GM23338 (cell line): Measurements from ENCODE around the gene LGALS1.

ENCODE experiments used
- CREB1 ChIP-seq: fragments of 250-450 bp; sonication (Bioruptor Pico); IDR thresholded peaks from 2 replicates; pipeline ENCODE4 v1.5.0; 2020; ENCODE audit warnings: low read depth, mild to moderate bottlenecking, moderate library complexity
- EZH2 ChIP-seq: fragments of 200-600 bp; sonication (generic); IDR thresholded peaks from one replicate; pipeline ENCODE4 v1.8.0; 2017; ENCODE audit warnings: antibody characterized with exemption, mild to moderate bottlenecking, low read depth; ENCODE audit not compliant: unreplicated experiment
- EZH2phosphoT487 ChIP-seq: fragments of 200-600 bp; sonication (generic); IDR thresholded peaks from one replicate; pipeline ENCODE4 v1.8.1; 2018; ENCODE audit warnings: antibody characterized with exemption; ENCODE audit not compliant: unreplicated experiment
- JUNB ChIP-seq: IDR thresholded peaks from one replicate; pipeline ENCODE4 v1.6.1; 2016; ENCODE audit warnings: antibody characterized with exemption; ENCODE audit not compliant: unreplicated experiment
- NANOG ChIP-seq: IDR thresholded peaks from 2 replicates; pipeline ENCODE4 v1.6.1; 2016; ENCODE audit warnings: antibody characterized with exemption, borderline replicate concordance
- POLR2AphosphoS5 ChIP-seq: IDR thresholded peaks from 2 replicates; pipeline ENCODE4 v1.6.1; 2016; ENCODE audit warnings: antibody characterized with exemption, low read depth
- TF ChIP-seq, protein P1 (sequence below), 2 experiments: fragments of 200-600 bp in 1 of 2; sonication (generic) in 1 of 2; conservative IDR thresholded peaks; 2 replicates each; pipeline versions ENCODE4 v1.5.1 to v1.6.1; 2016 to 2017; ENCODE audit warnings: antibody characterized with exemption in 2 of 2, low read depth in 2 of 2, mild to moderate bottlenecking in 2 of 2, moderate library complexity in 1 of 2
- TF ChIP-seq, protein P2 (sequence below): IDR thresholded peaks from one replicate; pipeline ENCODE4 v1.6.1; 2018; ENCODE audit warnings: antibody characterized with exemption; ENCODE audit not compliant: unreplicated experiment
- TF ChIP-seq, protein P3 (sequence below): IDR thresholded peaks from 2 replicates; pipeline ENCODE4 v1.6.1; 2016; ENCODE audit warnings: antibody characterized with exemption

DNA sequence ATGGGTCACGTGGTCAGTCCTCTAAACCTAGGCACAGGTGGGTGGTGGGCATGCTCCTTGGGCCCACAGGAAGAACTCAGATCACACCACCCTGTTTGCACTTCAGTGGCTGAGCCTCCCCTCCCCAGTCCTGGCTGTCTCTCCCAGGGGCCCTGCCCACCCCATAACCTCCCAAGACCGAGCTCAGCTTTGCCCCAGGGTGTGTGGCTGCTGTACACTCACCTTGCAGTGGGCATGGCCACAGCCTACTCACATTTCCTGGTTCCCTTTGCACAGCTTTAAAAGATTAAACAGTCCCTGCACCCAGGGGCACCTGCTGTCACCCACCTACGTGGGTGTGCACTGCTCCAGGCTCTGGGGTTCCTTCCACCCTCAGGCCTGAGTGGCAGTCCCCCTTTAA, 35.2 kb downstream of the LGALS1 start:
- TF ChIP-seq, protein P1, sequence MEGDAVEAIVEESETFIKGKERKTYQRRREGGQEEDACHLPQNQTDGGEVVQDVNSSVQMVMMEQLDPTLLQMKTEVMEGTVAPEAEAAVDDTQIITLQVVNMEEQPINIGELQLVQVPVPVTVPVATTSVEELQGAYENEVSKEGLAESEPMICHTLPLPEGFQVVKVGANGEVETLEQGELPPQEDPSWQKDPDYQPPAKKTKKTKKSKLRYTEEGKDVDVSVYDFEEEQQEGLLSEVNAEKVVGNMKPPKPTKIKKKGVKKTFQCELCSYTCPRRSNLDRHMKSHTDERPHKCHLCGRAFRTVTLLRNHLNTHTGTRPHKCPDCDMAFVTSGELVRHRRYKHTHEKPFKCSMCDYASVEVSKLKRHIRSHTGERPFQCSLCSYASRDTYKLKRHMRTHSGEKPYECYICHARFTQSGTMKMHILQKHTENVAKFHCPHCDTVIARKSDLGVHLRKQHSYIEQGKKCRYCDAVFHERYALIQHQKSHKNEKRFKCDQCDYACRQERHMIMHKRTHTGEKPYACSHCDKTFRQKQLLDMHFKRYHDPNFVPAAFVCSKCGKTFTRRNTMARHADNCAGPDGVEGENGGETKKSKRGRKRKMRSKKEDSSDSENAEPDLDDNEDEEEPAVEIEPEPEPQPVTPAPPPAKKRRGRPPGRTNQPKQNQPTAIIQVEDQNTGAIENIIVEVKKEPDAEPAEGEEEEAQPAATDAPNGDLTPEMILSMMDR (conservative IDR thresholded peaks at IDR 0.05; ENCODE audit: low read depth in 2 of 2), result no peak
- TF ChIP-seq, protein P2, sequence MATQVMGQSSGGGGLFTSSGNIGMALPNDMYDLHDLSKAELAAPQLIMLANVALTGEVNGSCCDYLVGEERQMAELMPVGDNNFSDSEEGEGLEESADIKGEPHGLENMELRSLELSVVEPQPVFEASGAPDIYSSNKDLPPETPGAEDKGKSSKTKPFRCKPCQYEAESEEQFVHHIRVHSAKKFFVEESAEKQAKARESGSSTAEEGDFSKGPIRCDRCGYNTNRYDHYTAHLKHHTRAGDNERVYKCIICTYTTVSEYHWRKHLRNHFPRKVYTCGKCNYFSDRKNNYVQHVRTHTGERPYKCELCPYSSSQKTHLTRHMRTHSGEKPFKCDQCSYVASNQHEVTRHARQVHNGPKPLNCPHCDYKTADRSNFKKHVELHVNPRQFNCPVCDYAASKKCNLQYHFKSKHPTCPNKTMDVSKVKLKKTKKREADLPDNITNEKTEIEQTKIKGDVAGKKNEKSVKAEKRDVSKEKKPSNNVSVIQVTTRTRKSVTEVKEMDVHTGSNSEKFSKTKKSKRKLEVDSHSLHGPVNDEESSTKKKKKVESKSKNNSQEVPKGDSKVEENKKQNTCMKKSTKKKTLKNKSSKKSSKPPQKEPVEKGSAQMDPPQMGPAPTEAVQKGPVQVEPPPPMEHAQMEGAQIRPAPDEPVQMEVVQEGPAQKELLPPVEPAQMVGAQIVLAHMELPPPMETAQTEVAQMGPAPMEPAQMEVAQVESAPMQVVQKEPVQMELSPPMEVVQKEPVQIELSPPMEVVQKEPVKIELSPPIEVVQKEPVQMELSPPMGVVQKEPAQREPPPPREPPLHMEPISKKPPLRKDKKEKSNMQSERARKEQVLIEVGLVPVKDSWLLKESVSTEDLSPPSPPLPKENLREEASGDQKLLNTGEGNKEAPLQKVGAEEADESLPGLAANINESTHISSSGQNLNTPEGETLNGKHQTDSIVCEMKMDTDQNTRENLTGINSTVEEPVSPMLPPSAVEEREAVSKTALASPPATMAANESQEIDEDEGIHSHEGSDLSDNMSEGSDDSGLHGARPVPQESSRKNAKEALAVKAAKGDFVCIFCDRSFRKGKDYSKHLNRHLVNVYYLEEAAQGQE, result no peak
- TF ChIP-seq POLR2AphosphoS5 (no peak), EZH2phosphoT487 (no peak), NANOG (no peak), EZH2 (no peak), CREB1 (CRISPR knock-in tag) (no peak), JUNB (no peak)
- TF ChIP-seq, protein P3, sequence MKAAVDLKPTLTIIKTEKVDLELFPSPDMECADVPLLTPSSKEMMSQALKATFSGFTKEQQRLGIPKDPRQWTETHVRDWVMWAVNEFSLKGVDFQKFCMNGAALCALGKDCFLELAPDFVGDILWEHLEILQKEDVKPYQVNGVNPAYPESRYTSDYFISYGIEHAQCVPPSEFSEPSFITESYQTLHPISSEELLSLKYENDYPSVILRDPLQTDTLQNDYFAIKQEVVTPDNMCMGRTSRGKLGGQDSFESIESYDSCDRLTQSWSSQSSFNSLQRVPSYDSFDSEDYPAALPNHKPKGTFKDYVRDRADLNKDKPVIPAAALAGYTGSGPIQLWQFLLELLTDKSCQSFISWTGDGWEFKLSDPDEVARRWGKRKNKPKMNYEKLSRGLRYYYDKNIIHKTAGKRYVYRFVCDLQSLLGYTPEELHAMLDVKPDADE, result no peak
